ENCODE results near the gene CD2AP.

- TF ChIP-seq POLR2A (IDR thresholded peaks at IDR 0.05; ENCODE audit: low read length) = no peak
- TF ChIP-seq GATA1 (IDR thresholded peaks at IDR 0.05; ENCODE audit: low read depth, low read length) = no peak
Observed at GRCh38 chr6:47456536-47456975, 21.0 kb upstream of the CD2AP start.
